Endodermal cell (in vitro differentiated cells): ENCODE data around the gene TEX264. TPM values are rescaled to one million over a fixed set of nuclear protein-coding genes. Genes with fewer than 3 reads are reported as not detected.

Experiments used
- DNase-seq: peaks from one replicate; pipeline ENCODE4 v3.0.0-alpha.2; 2017
- H3K27ac ChIP-seq: 2 replicates; pipeline ENCODE4 v1.5.1; 2013; ENCODE audit warnings: mild to moderate bottlenecking, low read depth, low read length, moderate library complexity
- H3K27me3 ChIP-seq: 2 replicates; pipeline ENCODE4 v1.6.1; 2013; ENCODE audit warnings: mild to moderate bottlenecking, low read length, moderate library complexity; ENCODE audit not compliant: insufficient read depth, control insufficient read depth, poor library complexity, severe bottlenecking
- H3K36me3 ChIP-seq: 2 replicates; pipeline ENCODE4 v1.7.0; 2013; ENCODE audit warnings: mild to moderate bottlenecking, low read length, moderate library complexity; ENCODE audit not compliant: control insufficient read depth, insufficient read depth
- H3K4me1 ChIP-seq: one replicate; pipeline ENCODE4 v1.7.0; 2013; ENCODE audit warnings: low read length; ENCODE audit not compliant: control insufficient read depth, insufficient read depth
- H3K4me3 ChIP-seq: 2 replicates; pipeline ENCODE4 v1.5.1; 2013; ENCODE audit warnings: mild to moderate bottlenecking, low read length, moderate library complexity
- H3K9ac ChIP-seq: 2 replicates; pipeline ENCODE4 v1.6.1; 2013; ENCODE audit warnings: mild to moderate bottlenecking, low read length, moderate library complexity; ENCODE audit not compliant: poor library complexity, severe bottlenecking; ENCODE audit errors: extremely low read depth
- H3K9me3 ChIP-seq: 2 replicates; pipeline ENCODE4 v1.6.1; 2013; ENCODE audit warnings: mild to moderate bottlenecking, low read length, moderate library complexity; ENCODE audit not compliant: control insufficient read depth
- H3K27ac Mint-ChIP-seq: 2 replicates; pipeline ENCODE4 v1.8.0; 2020; ENCODE audit warnings: mixed read lengths
- H3K27me3 Mint-ChIP-seq: 2 replicates; pipeline ENCODE4 v1.8.0; 2021; ENCODE audit warnings: mild to moderate bottlenecking, mixed read lengths; ENCODE audit not compliant: insufficient read depth
- H3K36me3 Mint-ChIP-seq: 2 replicates; pipeline ENCODE4 v1.8.0; 2020; ENCODE audit warnings: low read depth, mixed read lengths
- H3K4me1 Mint-ChIP-seq: 2 replicates; pipeline ENCODE4 v1.8.0; 2020; ENCODE audit warnings: mixed read lengths
- H3K4me3 Mint-ChIP-seq: 2 replicates; pipeline ENCODE4 v1.8.0; 2020; ENCODE audit warnings: mild to moderate bottlenecking, moderate library complexity, mixed read lengths
- H3K9me3 Mint-ChIP-seq: 2 replicates; pipeline ENCODE4 v1.8.0; 2020; ENCODE audit warnings: mild to moderate bottlenecking, mixed read lengths
- WGBS, 2 experiments: methylation state at CpG; one replicate each; pipeline versions ENCODE4 v1.1.5 to v1.1.7; 2013; ENCODE audit warnings: missing lambda C conversion rate in 2 of 2, mixed read lengths in 1 of 2; ENCODE audit not compliant: insufficient coverage in 1 of 2, insufficient read length in 1 of 2; 5-methylcytosine and 5-hydroxymethylcytosine counted together
- total RNA-seq, 2 donors: library from RNA; stranded (reverse); fragmentation: NEBNext Ultra II Directional in 1 of 2; extraction: Animal tissue kit (Norgen Biotek cat#: 25700) in 1 of 2; gene quantifications; 2 replicates in 1 of 2; 3 replicates in 1 of 2; pipeline ENCODE4 v1.2.1, GENCODE V29; 2021
- TF ChIP-seq, protein P1 (sequence below): fragments of 200-600 bp; sonication (generic); conservative IDR thresholded peaks from 2 replicates; pipeline ENCODE4 v1.5.0; 2021; ENCODE audit warnings: antibody characterized with exemption, mild to moderate bottlenecking

Gene TEX264
- total RNA-seq, 2 donors from 2014 or later = 21.1 to 24.9 TPM

DNA sequence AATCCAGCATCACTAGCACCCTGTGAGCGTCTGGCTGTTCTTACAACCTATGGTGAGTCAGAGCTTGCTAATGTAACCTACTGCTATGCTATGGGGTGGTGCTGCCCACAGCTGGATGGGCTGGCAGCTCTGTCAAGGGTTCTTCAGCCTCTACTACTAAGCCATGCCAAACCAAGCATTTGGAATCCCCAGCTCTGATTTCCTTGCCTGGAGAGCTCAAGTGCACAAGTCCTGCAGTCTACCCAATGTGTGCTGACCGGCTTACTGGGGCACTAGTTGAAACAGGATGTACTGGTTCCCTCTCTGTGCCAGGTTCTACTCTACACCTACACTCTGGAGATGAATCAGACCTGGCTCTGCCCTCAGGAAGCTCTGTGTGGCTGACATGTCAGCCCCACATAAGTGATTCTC is 4.2 kb downstream of the TEX264 start:
- H3K4me1 Mint-ChIP-seq = peaks cover 14% of the 10 kb centered on the region
- Histone ChIP-seq H3K27ac (no peak overlapping the region), H3K9ac (no peak overlapping the region), H3K27me3 (no peaks in the 10 kb centered on the region), H3K36me3 (peaks cover 7% of the 10 kb centered on the region), H3K4me1 (no peaks in the 10 kb centered on the region), H3K4me3 (no peak overlapping the region), H3K9me3 (no peaks in the 10 kb centered on the region)
- no peak for DNase-seq
- no peaks in the 10 kb centered on the region for H3K9me3 Mint-ChIP-seq
- no peaks in the 10 kb centered on the region for H3K27me3 Mint-ChIP-seq
- H3K36me3 Mint-ChIP-seq = peaks cover 9% of the 10 kb centered on the region
- no peak overlapping the region for H3K4me3 Mint-ChIP-seq
- WGBS, 2 experiments = 90 to 92% methylated on average over 2 of the region's 2 CpGs
- H3K27ac Mint-ChIP-seq = no peak overlapping the region
- TF ChIP-seq, protein P1, sequence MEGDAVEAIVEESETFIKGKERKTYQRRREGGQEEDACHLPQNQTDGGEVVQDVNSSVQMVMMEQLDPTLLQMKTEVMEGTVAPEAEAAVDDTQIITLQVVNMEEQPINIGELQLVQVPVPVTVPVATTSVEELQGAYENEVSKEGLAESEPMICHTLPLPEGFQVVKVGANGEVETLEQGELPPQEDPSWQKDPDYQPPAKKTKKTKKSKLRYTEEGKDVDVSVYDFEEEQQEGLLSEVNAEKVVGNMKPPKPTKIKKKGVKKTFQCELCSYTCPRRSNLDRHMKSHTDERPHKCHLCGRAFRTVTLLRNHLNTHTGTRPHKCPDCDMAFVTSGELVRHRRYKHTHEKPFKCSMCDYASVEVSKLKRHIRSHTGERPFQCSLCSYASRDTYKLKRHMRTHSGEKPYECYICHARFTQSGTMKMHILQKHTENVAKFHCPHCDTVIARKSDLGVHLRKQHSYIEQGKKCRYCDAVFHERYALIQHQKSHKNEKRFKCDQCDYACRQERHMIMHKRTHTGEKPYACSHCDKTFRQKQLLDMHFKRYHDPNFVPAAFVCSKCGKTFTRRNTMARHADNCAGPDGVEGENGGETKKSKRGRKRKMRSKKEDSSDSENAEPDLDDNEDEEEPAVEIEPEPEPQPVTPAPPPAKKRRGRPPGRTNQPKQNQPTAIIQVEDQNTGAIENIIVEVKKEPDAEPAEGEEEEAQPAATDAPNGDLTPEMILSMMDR = no peak

DNA sequence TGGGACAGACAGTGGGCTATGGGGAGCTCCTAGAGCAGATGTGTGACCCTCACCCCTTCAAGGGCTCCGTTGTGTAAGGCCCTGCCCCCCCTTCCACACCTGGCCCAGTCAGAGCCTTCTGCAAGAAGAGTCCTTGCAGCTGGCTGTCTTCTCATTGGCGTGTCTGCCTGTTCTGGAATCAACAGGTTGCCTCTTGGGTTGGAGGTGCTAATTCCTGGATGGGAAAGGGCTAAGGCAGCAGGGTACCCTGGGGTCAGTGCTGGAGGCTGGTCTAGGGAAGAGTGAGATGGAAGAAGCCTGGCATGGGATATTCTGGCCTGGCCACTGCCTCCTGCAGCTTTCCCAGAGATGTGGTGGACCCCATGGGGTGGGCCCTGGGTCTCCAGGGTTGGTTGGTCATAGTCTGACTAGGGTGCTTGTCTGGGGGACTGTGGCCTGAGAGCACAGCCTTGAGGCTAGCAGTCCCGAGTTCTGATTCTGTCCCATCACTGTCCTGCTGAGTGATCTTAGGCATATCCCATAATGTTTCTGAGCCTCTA is 5.1 kb downstream of the TEX264 start:
- Mint-ChIP-seq H3K27me3 (no peaks in the 10 kb centered on the region), H3K4me3 (no peak overlapping the region), H3K9me3 (no peaks in the 10 kb centered on the region), H3K4me1 (peaks cover 15% of the 10 kb centered on the region), H3K36me3 (peaks cover 9% of the 10 kb centered on the region), H3K27ac (no peak overlapping the region)
- TF ChIP-seq, protein P1 = no peak
- H3K27ac ChIP-seq = no peak overlapping the region
- WGBS, 2 experiments = 92 to 100% methylated on average over 2 to 3 of the region's 3 CpGs
- no peak for DNase-seq
- no peaks in the 10 kb centered on the region for H3K27me3 ChIP-seq
- H3K4me3 ChIP-seq = no peak overlapping the region
- H3K9ac ChIP-seq = no peak overlapping the region
- H3K36me3 ChIP-seq = peaks cover 7% of the 10 kb centered on the region
- H3K9me3 ChIP-seq = no peaks in the 10 kb centered on the region
- H3K4me1 ChIP-seq = no peaks in the 10 kb centered on the region

DNA sequence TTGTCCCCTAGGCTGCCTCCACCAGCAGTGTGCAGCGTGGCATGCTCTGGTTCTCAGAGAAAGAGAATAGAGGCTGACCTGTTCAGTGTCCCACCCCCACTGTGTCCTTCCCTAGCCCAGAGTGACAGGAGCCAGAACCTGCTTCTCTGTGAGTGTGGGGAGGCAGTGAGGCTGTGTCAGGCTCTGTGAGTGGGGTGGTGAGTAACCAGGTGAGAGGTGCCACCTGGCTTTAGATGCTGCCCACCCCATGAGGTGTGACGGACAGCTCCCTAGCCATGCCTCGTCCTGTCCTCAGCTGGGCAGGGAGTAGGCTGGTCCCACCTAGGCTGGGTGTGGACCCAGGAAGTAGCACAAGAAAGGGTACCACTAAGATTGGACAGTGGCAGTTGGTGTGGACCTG is 6.3 kb downstream of the TEX264 start:
- Mint-ChIP-seq H3K4me1 (peaks cover 21% of the 10 kb centered on the region), H3K36me3 (peaks cover 9% of the 10 kb centered on the region), H3K27ac (no peak overlapping the region), H3K9me3 (no peaks in the 10 kb centered on the region), H3K4me3 (no peak overlapping the region), H3K27me3 (no peaks in the 10 kb centered on the region)
- no peak for DNase-seq
- H3K4me3 ChIP-seq = no peak overlapping the region
- no peaks in the 10 kb centered on the region for H3K27me3 ChIP-seq
- peaks cover 7% of the 10 kb centered on the region for H3K36me3 ChIP-seq
- TF ChIP-seq, protein P1 = no peak
- no peak overlapping the region for H3K27ac ChIP-seq
- H3K9me3 ChIP-seq = no peaks in the 10 kb centered on the region
- H3K9ac ChIP-seq = no peak overlapping the region
- no peaks in the 10 kb centered on the region for H3K4me1 ChIP-seq
- WGBS, 2 experiments = 79 to 88% methylated on average over 2 to 3 of the region's 3 CpGs
